ENCODE results near the gene FRYL.

The FRYL gene

DNA sequence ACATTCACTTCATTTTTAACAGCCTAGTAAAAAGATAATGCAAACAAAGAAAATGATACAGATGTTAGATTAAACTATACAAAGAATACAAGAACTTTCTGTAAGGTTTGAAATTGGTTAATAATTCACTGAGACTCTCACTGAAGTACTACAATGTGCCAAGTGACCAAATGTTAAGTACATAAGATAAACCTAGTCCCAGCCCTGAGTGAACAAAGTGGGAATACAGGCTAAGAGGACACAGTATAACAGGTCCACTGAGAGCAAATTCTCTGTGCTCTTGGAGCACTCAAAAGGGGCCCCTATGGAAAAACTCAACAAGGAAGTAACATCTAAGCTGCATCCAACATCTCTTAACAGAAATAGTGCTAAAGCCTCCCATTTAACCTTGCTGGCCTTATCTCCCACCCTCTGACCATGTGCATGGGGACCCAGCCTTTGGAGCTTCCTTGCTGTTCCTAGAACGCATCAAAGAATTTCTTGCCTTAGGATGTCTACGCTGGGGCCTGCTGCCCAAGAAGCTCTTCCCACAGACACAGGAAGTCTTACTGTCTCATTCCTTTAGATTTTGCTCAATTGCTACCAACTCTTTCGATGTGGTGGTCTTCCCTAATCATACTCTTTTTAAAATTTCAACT is 176.6 kb downstream of the FRYL start:
- TF ChIP-seq GATA2 (IDR thresholded peaks at IDR 0.05; ENCODE audit: low read depth, low read length) = no peak
- TF ChIP-seq GATA3 (IDR thresholded peaks at IDR 0.05; ENCODE audit: low read depth, low read length) = no peak

DNA sequence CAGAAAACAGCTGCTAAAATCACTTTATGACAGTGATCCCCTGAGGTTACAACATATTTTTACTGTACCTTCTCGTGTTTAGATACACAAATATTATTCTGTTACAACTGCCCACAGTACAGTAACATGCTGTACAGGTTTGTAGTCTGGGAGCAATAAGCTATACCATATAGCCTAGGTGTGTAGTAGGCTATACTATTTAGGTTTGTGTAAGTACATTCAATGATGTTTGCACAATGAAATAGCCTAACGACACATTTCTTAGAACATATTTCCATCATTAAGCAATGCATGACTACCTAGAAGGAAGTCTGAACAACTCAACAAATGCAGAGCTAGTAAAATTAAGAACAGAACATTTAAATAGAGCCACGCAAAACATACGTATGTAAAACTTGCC is 177.3 kb downstream of the FRYL start:
- no peak for TF ChIP-seq GATA3 (IDR thresholded peaks at IDR 0.05; ENCODE audit: low read depth, low read length)
- TF ChIP-seq GATA2 (IDR thresholded peaks at IDR 0.05; ENCODE audit: low read depth, low read length) = no peak

DNA sequence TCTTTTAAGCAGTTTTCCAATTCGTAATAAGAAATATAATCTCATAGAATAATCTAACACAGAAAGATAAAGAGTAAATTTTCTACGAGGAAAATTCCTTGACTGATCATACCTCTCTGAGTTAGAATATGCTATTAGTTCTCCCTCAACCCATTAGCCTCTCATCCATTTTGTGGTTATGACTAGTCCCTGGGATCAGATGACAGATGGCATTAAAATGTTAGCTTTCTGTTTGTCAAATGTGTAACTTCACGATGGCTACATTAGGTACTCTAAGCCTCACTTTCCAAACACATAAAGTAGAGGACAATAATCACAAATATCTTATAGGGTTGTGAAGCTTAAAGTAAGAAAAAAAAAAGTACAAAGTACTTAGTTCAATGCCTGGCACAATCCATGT is 177.9 kb downstream of the FRYL start:
- TF ChIP-seq GATA2 (IDR thresholded peaks at IDR 0.05; ENCODE audit: low read depth, low read length) (no peak), GATA3 (IDR thresholded peaks at IDR 0.05; ENCODE audit: low read depth, low read length) (no peak)

DNA sequence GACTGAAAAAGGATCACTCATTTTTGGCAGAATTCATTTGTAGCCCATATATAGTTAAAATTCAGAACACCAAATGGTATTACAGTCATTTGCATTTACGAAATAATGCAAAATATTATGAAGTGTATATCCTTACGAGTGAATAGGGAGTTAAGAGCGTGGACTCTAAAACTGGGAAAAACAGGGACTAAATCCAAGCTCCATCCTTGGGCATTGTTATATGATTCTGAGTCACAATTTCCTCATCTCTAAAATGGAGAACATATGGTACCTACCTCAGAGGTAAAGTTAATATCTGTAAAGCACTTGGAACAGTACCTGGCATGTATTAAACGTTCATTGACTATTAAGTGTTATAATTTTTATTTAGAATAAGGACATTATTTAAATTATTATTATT is 183.7 kb downstream of the FRYL start:
- no peak for TF ChIP-seq GATA3 (IDR thresholded peaks at IDR 0.05; ENCODE audit: low read depth, low read length)
- TF ChIP-seq GATA2 (IDR thresholded peaks at IDR 0.05; ENCODE audit: low read depth, low read length) = no peak

DNA sequence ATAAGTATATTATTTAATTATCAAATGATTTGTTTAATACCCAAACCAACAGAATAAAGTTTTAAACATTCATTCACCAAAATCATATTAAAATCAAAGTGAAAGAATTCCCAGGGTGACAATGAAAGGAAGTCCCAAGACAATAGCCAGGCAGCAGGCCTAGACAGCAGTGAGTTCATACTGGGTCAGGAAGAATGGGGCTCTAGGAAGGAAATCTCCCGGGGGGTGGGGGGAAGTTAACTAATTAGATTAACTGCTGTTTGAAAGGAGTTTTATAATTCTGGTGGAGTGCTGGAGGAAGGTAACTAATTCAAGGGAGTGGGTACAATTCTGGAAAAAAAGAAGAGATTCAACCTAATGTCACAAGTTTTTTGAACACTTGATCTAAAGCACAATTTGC is 185.9 kb downstream of the FRYL start:
- no peak for TF ChIP-seq GATA3 (IDR thresholded peaks at IDR 0.05; ENCODE audit: low read depth, low read length)
- no peak for TF ChIP-seq GATA2 (IDR thresholded peaks at IDR 0.05; ENCODE audit: low read depth, low read length)

DNA sequence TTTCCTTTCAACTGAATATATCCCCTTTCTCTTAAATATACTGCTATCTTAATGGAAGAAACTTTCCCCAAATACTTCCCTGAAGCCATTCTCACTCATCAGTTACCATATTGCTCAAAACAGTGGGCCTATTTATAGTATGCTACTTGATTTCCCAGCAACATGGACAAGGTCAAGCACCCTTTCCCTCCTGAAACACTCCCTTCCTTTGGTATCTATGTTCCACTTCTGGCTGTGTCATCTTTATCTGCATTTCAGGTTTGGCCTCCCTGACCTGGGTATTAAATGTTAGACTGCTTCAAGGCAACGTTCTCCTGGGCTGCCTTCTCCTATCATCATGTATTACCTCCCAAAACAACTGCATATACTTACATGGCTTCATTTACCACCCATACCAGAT is 188.7 kb downstream of the FRYL start:
- TF ChIP-seq GATA2 (IDR thresholded peaks at IDR 0.05; ENCODE audit: low read depth, low read length) = no peak
- TF ChIP-seq GATA3 (IDR thresholded peaks at IDR 0.05; ENCODE audit: low read depth, low read length) = no peak

DNA sequence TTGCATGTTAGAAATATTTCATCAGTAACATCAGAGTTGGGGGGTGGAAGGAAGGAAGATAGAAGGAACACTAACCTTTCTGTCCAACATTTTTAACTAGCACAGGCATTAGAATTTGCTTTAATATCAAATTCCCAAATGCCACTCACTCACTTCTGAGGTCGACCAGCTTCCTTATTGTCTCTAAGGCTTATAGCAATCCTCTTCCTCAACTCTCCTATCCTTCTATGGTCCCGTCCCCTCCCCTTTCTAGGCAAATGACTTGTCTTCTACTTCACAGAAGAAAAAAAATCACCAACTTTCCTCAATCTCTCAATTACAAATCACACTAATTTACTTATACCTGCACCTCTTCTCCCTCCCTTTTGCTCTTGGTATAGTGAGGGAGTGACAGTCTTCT is 189.2 kb downstream of the FRYL start:
- TF ChIP-seq GATA3 (IDR thresholded peaks at IDR 0.05; ENCODE audit: low read depth, low read length) = no peak
- no peak for TF ChIP-seq GATA2 (IDR thresholded peaks at IDR 0.05; ENCODE audit: low read depth, low read length)

DNA sequence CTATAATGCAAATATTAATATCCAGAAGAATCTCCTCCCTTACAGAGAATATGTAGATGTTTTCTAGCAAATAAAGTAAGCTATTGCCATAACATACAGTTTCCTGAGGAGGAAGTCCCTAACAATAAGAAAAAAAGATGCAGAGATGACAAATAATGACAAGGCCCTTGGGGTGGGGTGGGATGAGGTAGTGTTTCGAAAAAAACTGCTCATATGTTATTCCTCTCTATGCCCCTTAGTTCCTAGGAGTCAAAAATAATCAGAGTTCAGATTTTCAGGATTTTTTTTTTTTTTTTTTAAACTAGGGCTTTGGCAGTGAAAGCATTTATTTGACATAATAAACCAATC is 191.0 kb downstream of the FRYL start:
- TF ChIP-seq GATA2 (IDR thresholded peaks at IDR 0.05; ENCODE audit: low read depth, low read length) (no peak), GATA3 (IDR thresholded peaks at IDR 0.05; ENCODE audit: low read depth, low read length) (no peak)

DNA sequence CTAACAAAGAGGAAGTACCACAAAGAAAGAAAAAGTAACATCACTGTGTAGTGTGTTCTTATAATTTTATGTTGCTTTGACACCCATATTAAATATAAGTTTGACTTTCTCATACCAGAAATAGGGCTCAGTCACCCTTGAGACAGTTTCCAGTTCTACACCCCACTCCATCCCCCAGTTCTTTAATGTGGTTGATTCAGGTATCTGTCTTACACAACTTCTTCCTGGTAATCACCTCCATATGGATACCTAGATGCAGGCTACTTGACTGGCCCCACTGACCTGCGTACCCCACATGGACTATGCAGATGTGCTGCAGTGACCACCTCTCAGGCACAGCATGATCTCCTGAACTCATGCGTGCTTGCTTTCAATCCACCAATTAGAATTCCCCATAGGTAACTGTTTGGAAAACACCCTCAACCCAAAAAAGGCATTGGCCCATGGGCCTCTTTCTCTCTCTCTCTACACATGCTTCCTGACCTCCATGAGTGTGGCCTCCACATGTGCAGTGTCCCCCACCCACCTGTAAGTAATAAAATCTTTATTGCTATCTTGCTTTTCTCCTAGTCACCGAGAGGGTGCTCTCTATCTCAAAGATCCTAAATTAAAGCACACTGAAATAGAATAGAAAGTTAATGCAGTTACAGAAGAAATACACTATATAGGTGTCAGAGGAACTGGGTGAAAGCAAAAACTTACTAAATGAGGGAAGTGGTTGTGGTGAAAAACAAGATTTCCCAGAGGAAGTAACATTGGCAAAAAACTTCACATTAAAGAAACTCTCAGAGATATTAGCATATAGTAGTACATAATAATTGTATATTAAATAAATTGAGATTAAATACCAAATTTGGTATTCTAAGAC is 191.6 kb downstream of the FRYL start:
- TF ChIP-seq GATA3 (IDR thresholded peaks at IDR 0.05; ENCODE audit: low read depth, low read length) (no peak), GATA2 (IDR thresholded peaks at IDR 0.05; ENCODE audit: low read depth, low read length) (no peak)

DNA sequence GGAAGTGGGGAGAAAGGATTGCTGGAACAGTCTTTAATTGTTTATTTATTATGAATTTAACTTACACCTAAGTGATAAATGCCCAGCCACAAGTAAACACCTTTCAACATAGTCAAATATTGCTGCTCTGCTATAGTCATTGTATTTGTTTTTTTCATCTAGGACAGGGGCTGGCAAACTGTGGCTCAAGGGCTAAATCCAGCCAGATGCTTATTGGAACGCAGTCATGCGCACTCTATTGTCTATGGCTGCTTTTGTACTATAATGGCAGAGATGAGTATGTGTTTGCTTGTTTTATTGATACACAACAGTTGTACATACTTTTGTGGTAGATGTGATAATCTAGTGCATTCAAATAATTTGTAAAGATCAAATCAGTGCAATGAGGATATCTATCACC is 194.7 kb downstream of the FRYL start:
- TF ChIP-seq GATA2 (IDR thresholded peaks at IDR 0.05; ENCODE audit: low read depth, low read length) = no peak
- TF ChIP-seq GATA3 (IDR thresholded peaks at IDR 0.05; ENCODE audit: low read depth, low read length) = no peak

DNA sequence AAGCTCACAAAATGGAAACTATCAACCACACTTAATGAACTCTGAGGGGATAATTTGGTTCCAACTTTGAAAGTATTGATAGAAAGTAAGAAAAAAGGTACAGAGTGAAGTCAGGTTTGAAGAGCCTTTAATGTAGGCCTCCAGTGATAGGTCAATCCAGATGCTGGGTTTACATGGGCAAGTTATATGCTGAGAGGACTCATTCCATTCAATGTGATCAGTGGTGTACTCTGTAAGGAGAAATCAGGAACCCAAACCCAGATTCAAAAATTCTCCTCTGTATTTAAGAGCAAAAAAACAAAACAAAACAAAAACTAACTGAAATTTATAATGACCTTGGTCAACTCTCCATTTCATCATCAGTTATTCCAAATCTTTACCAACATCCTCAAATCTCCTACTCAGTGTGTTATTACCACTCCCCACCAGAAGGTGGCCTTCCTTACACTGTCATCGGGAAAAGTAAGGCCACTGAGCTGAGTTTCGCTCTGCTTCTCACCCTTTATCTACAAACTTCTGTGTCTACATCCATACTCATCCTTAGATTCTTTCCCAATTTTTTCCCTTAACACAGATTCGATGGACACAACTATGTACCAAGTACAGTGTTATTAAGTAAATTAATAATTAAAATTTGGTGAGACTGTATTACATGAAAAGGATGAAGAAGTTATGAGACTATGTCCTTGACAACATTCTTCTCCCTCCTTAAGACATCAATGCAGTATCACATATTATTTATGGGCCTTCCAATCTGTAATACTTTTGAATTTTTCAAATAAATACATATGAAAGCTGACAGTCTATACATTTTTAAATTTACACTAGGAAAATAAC is 201.7 kb downstream of the FRYL start:
- TF ChIP-seq GATA2 (IDR thresholded peaks at IDR 0.05; ENCODE audit: low read depth, low read length) = no peak
- TF ChIP-seq GATA3 (IDR thresholded peaks at IDR 0.05; ENCODE audit: low read depth, low read length) = no peak

DNA sequence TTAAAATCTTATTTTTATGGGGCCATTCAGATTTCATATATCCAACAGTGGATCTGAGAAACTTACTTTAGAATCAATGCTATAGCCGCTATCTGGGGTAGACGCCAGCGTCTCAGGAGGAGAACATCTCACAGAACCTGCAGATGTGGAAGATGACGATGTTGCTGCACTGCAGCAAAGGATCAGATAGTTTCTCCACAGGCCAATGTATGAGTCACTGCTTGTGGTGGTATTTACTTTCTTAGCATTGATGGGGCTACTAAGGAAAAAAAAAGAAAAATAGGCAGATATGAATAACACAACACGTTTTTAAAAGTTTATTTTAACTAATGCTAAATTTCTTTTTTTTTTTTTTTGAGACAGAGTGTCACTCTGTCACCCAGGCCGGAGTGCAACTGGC is 204.1 kb downstream of the FRYL start:
- no peak for TF ChIP-seq GATA3 (IDR thresholded peaks at IDR 0.05; ENCODE audit: low read depth, low read length)

DNA sequence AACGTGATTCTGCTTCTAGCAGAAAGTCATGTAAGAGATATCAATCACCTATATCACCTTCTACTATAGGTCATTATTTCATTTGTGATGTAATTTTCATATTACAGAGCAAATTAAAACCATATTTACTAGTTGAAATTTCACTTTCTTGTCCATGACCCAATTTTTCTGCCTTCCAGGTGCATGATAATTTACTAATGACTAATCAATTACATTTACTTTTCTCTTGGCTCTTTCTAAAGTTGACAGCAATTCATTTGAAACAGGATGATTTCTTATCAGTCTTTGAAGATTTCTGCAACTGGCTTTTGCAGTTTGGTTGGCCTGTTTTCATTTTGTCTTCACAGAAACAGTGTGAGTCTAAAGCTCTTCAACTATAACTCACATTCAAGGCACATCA is 208.6 kb downstream of the FRYL start:
- TF ChIP-seq GATA3 (IDR thresholded peaks at IDR 0.05; ENCODE audit: low read depth, low read length) = no peak
- no peak for TF ChIP-seq GATA2 (IDR thresholded peaks at IDR 0.05; ENCODE audit: low read depth, low read length)

DNA sequence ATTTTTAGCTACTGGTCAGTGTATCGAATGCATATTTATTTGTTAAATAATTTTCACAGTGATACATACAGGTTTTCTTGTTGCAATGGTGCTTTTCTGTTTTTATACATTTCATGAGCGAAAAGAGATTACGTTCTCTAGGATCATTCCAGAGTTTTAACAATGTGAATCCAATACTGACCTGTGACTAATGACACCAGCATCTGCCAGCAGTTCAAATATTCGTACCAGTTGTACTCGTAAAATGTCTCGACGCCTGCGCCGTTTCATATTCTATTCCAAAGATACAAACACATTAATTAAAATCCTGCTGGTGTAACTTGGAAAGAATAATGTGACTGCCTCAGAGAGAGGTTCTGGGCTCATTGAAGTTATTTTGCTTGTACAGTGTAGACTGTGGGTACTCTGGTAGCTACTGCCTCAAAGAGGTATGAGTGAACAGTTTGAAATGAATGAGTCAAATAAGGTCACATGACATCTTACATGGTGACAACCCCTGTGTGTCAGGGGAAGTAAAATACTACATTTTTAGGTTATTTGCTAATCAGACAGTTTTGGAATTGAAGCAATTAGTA is 209.3 kb downstream of the FRYL start:
- TF ChIP-seq GATA2 (IDR thresholded peaks at IDR 0.05; ENCODE audit: low read depth, low read length) (no peak), GATA3 (IDR thresholded peaks at IDR 0.05; ENCODE audit: low read depth, low read length) (no peak)
